Measurements from ENCODE around the gene KCNQ1. TPM values are rescaled to one million over a fixed set of nuclear protein-coding genes. Genes with fewer than 3 reads are reported as not detected.

Gene KCNQ1
- total and polyA plus RNA-seq, 2 of the 13 experiments (the other 11 are each of a cell fraction or from before 2014, with no cell fraction given), result 0.02 to 0.08 TPM

DNA sequence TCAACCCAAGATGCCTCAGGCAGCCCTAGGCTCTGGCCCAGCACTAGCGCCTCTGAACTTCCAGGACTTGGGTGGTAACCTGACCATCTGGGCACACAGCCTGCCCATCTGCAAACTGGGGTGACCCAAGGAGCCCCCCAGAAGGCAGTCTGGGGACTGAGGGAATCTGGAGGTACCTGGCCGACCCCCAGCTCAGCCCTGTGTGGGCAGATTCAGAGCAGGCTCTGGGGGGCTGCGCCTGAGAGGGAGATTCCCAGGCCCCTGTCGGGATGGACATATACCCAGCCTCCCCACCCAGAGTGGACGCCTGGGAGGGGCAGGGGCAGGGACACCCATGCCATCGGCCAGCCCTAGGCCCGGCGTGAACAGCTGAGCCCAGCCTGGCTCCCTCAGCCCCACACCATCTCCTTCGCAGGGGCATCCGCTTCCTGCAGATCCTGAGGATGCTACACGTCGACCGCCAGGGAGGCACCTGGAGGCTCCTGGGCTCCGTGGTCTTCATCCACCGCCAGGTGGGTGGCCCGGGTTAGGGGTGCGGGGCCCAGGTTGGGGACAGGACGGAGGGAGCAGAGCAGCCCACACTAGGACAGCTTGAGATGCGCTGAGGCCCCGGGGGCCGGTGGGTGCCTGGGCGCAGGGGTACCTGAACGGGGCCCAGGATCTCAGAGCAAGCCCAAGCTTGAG is 126.9 kb downstream of the KCNQ1 start:
- H3K4me1 ChIP-seq (ENCODE audit: insufficient read depth, low read length), result peaks cover 20% of the 10 kb centered on the region
- no peak overlapping the region for H2AFZ ChIP-seq (ENCODE audit: low read length)
- no peaks in the 10 kb centered on the region for H3K9me3 ChIP-seq (ENCODE audit: low read length)
- H3K27me3 ChIP-seq (ENCODE audit: control insufficient read depth in 1 of 2, insufficient read depth in 2 of 2, low read length in 2 of 2), result peaks cover 11 to 48% of the 10 kb centered on the region in 2 experiments
- no peaks in the 10 kb centered on the region for H3K79me2 ChIP-seq (ENCODE audit: insufficient read depth, low read length)
- intact Hi-C loops (cut with micrococcal nuclease; ENCODE audit: unreplicated experiment) (no loop called here), in situ Hi-C loops (cut with HindIII; ENCODE audit: extremely low pct_ligation_motif_present, low pct_unique_long_range_greater_than_20kb) (no loop called here)
- ChIA-PET CTCF (ENCODE audit: low intra/inter-chr PET ratio, low total read pairs) (no interaction called here), POLR2A (no interaction called here)
- ATAC-seq (no peak), FAIRE-seq (no peak), DNase-seq (ENCODE audit: low spot score) (no peak)
- no peaks in the 10 kb centered on the region for H3K36me3 ChIP-seq (replicated peaks in 1 of 2; ENCODE audit: control insufficient read depth in 1 of 2, insufficient read depth in 2 of 2, low read length in 2 of 2)
- no peak overlapping the region for H3K9ac ChIP-seq (ENCODE audit: insufficient read depth, low read depth, low read length)
- H4K20me1 ChIP-seq (ENCODE audit: insufficient read depth, low read length), result no peaks in the 10 kb centered on the region
- BruUV-seq (replicated peaks), result no TSS peak
- H3K4me2 ChIP-seq (ENCODE audit: low read depth, low read length), result no peak overlapping the region
- H3K4me3 ChIP-seq (replicated peaks in 1 of 3; ENCODE audit: insufficient read depth in 1 of 3, low read depth in 2 of 3, low read length in 3 of 3), result no peak overlapping the region
- H3K27ac ChIP-seq (ENCODE audit: extremely low read length, insufficient read depth, low read length), result no peak overlapping the region
- 30% methylated on average over 4 of the region's 23 CpGs for whole genome bisulfite sequencing (ENCODE audit: low lambda C conversion rate)
- no peak for TF ChIP-seq ZBTB46 (CRISPR knock-in tag; IDR thresholded peaks at IDR 0.05; ENCODE audit: borderline replicate concordance)
- no peak for TF ChIP-seq MTF1 (CRISPR knock-in tag; IDR thresholded peaks at IDR 0.05)
- TF ChIP-seq ZBTB1 (CRISPR knock-in tag; IDR thresholded peaks at IDR 0.05; ENCODE audit: borderline replicate concordance), result no peak
- TF ChIP-seq, protein P1, sequence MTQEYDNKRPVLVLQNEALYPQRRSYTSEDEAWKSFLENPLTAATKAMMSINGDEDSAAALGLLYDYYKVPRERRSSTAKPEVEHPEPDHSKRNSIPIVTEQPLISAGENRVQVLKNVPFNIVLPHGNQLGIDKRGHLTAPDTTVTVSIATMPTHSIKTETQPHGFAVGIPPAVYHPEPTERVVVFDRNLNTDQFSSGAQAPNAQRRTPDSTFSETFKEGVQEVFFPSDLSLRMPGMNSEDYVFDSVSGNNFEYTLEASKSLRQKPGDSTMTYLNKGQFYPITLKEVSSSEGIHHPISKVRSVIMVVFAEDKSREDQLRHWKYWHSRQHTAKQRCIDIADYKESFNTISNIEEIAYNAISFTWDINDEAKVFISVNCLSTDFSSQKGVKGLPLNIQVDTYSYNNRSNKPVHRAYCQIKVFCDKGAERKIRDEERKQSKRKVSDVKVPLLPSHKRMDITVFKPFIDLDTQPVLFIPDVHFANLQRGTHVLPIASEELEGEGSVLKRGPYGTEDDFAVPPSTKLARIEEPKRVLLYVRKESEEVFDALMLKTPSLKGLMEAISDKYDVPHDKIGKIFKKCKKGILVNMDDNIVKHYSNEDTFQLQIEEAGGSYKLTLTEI (CRISPR knock-in tag; conservative IDR thresholded peaks at IDR 0.05), result no peak
- no peak for TF ChIP-seq SMARCE1 (IDR thresholded peaks at IDR 0.05; ENCODE audit: borderline replicate concordance)
- no peak for TF ChIP-seq ZFP41 (CRISPR knock-in tag; IDR thresholded peaks at IDR 0.05; ENCODE audit: borderline replicate concordance)
- TF ChIP-seq NAIF1 (CRISPR knock-in tag; IDR thresholded peaks at IDR 0.05; ENCODE audit: borderline replicate concordance), result no peak
- TF ChIP-seq, protein P2, sequence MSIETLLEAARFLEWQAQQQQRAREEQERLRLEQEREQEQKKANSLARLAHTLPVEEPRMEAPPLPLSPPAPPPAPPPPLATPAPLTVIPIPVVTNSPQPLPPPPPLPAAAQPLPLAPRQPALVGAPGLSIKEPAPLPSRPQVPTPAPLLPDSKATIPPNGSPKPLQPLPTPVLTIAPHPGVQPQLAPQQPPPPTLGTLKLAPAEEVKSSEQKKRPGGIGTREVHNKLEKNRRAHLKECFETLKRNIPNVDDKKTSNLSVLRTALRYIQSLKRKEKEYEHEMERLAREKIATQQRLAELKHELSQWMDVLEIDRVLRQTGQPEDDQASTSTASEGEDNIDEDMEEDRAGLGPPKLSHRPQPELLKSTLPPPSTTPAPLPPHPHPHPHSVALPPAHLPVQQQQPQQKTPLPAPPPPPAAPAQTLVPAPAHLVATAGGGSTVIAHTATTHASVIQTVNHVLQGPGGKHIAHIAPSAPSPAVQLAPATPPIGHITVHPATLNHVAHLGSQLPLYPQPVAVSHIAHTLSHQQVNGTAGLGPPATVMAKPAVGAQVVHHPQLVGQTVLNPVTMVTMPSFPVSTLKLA (IDR thresholded peaks at IDR 0.05), result no peak
- TF ChIP-seq, protein P3, sequence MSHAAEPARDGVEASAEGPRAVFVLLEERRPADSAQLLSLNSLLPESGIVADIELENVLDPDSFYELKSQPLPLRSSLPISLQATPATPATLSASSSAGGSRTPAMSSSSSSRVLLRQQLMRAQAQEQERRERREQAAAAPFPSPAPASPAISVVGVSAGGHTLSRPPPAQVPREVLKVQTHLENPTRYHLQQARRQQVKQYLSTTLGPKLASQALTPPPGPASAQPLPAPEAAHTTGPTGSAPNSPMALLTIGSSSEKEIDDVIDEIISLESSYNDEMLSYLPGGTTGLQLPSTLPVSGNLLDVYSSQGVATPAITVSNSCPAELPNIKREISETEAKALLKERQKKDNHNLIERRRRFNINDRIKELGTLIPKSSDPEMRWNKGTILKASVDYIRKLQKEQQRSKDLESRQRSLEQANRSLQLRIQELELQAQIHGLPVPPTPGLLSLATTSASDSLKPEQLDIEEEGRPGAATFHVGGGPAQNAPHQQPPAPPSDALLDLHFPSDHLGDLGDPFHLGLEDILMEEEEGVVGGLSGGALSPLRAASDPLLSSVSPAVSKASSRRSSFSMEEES (CRISPR knock-in tag; IDR thresholded peaks at IDR 0.05), result no peak
- TF ChIP-seq ZNF761 (CRISPR knock-in tag; conservative IDR thresholded peaks at IDR 0.05), result no peak
- no peak for TF ChIP-seq KMT2A (CRISPR knock-in tag; IDR thresholded peaks at IDR 0.05)
- TF ChIP-seq, protein P4, sequence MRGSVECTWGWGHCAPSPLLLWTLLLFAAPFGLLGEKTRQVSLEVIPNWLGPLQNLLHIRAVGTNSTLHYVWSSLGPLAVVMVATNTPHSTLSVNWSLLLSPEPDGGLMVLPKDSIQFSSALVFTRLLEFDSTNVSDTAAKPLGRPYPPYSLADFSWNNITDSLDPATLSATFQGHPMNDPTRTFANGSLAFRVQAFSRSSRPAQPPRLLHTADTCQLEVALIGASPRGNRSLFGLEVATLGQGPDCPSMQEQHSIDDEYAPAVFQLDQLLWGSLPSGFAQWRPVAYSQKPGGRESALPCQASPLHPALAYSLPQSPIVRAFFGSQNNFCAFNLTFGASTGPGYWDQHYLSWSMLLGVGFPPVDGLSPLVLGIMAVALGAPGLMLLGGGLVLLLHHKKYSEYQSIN (CRISPR knock-in tag; IDR thresholded peaks at IDR 0.05; ENCODE audit: borderline replicate concordance), result no peak
- TF ChIP-seq FOXC1 (CRISPR knock-in tag; IDR thresholded peaks at IDR 0.05; ENCODE audit: borderline replicate concordance), result no peak
- no peak for TF ChIP-seq TP53 (CRISPR knock-in tag; conservative IDR thresholded peaks at IDR 0.05)
- no peak for TF ChIP-seq MIXL1 (CRISPR knock-in tag; IDR thresholded peaks at IDR 0.05)
- no peak for TF ChIP-seq ZNF619 (CRISPR knock-in tag; IDR thresholded peaks at IDR 0.05)
- no peak for TF ChIP-seq SIN3A (IDR thresholded peaks at IDR 0.05; ENCODE audit: borderline replicate concordance, low read depth, low read length)
- TF ChIP-seq ZIK1 (CRISPR knock-in tag; IDR thresholded peaks at IDR 0.05; ENCODE audit: borderline replicate concordance, low read depth), result no peak

All from HepG2 (cell line).